Activated T-cell treated with anti-CD3 and anti-CD28 coated beads for 48 hours (primary cell): Measurements from ENCODE around the gene CREB5.

Experiments
- DNase-seq: peaks from one replicate; pipeline ENCODE4 v3.0.0-alpha.2; 2020; ENCODE audit warnings: low read depth

Gene CREB5

GRCh38 chr7:28714459-28715120 is 302.3 kb downstream of the CREB5 start:
- no peak for DNase-seq

- no peak for DNase-seq
These were observed 305.2 kb downstream of the CREB5 start for GRCh38 chr7:28717445-28718054.

GRCh38 chr7:28718055-28718481 is 305.8 kb downstream of the CREB5 start:
- DNase-seq = no peak

GRCh38 chr7:28718545-28718944 is 306.2 kb downstream of the CREB5 start:
- DNase-seq = no peak

- DNase-seq = no peak
These were observed 310.4 kb downstream of the CREB5 start for GRCh38 chr7:28722684-28723083.

GRCh38 chr7:28723336-28723735 is 311.0 kb downstream of the CREB5 start:
- no peak for DNase-seq

- DNase-seq = no peak
These were observed 312.2 kb downstream of the CREB5 start for GRCh38 chr7:28724563-28724962.

GRCh38 chr7:28725045-28725642 is 312.8 kb downstream of the CREB5 start:
- no peak for DNase-seq

- no peak for DNase-seq
These were observed 313.6 kb downstream of the CREB5 start for GRCh38 chr7:28725911-28726310.

GRCh38 chr7:28726555-28726954 is 314.2 kb downstream of the CREB5 start:
- DNase-seq = no peak

GRCh38 chr7:28729281-28729680 is 317.0 kb downstream of the CREB5 start:
- no peak for DNase-seq

GRCh38 chr7:28729727-28730126 is 317.4 kb downstream of the CREB5 start:
- no peak for DNase-seq

GRCh38 chr7:28731092-28731658 is 318.9 kb downstream of the CREB5 start:
- DNase-seq = no peak

- no peak for DNase-seq
These were observed 320.0 kb downstream of the CREB5 start for GRCh38 chr7:28732071-28732869.

GRCh38 chr7:28733035-28733434 is 320.7 kb downstream of the CREB5 start:
- no peak for DNase-seq

- DNase-seq = no peak
These were observed 326.1 kb downstream of the CREB5 start for GRCh38 chr7:28738412-28738811.

GRCh38 chr7:28739128-28739527 is 326.8 kb downstream of the CREB5 start:
- DNase-seq = no peak

- DNase-seq = no peak
These were observed 327.5 kb downstream of the CREB5 start for GRCh38 chr7:28739826-28740225.

- DNase-seq = no peak
These were observed 332.6 kb downstream of the CREB5 start for GRCh38 chr7:28744951-28745350.

- DNase-seq = no peak
These were observed 333.0 kb downstream of the CREB5 start for GRCh38 chr7:28745351-28745750.

- no peak for DNase-seq
These were observed 335.1 kb downstream of the CREB5 start for GRCh38 chr7:28747404-28747803.

GRCh38 chr7:28747854-28748253 is 335.5 kb downstream of the CREB5 start:
- no peak for DNase-seq
